Kidney (tissue), 14 donors: ENCODE results near the gene TRIM16. TPM values are rescaled to one million over a fixed set of nuclear protein-coding genes. Genes with fewer than 3 reads are reported as not detected.
"Not testable (repeated sequence)": the region's sequence is repeated elsewhere in the genome, so short reads cannot be mapped to it uniquely, and the experiment has no call there.

ENCODE experiments used
- DNase-seq, 5 donors: peaks; one replicate each; pipeline ENCODE4 v3.0.0-alpha.2; 2013 to 2020
- FAIRE-seq: peaks from 2 replicates; lab custom pipeline; 2012; peaks lifted over from hg19 to GRCh38; lab: Jason Lieb, UNC
- H3K27ac ChIP-seq, 2 donors: one replicate each; pipeline ENCODE4 v1.7.0; 2013; ENCODE audit warnings: low read depth in 2 of 2, low read length in 2 of 2, inconsistent platforms in 1 of 2
- H3K27me3 ChIP-seq: one replicate; pipeline ENCODE4 v1.7.1; 2013; ENCODE audit warnings: low read length, inconsistent platforms; ENCODE audit not compliant: control insufficient read depth, insufficient read depth
- H3K36me3 ChIP-seq, 3 donors: one replicate each; pipeline versions ENCODE4 v1.7.0 to v1.7.1; 2013; ENCODE audit warnings: low read length in 3 of 3, control low read depth in 1 of 3, inconsistent platforms in 1 of 3; ENCODE audit not compliant: insufficient read depth in 3 of 3, control insufficient read depth in 2 of 3
- H3K4me1 ChIP-seq, 3 donors: one replicate each; pipeline versions ENCODE4 v1.7.0 to v1.7.1; 2013; ENCODE audit warnings: low read length in 3 of 3, inconsistent platforms in 1 of 3, low read depth in 1 of 3; ENCODE audit not compliant: control insufficient read depth in 2 of 3, insufficient read depth in 2 of 3
- H3K4me3 ChIP-seq, 3 donors: one replicate each; pipeline versions ENCODE4 v1.7.0 to v1.8.1; 2013; ENCODE audit warnings: low read length in 3 of 3, control low read depth in 1 of 3, inconsistent platforms in 1 of 3
- H3K9ac ChIP-seq, 3 donors: one replicate each; pipeline versions ENCODE4 v1.7.0 to v1.7.1; 2013; ENCODE audit warnings: low read length in 3 of 3, control low read depth in 1 of 3, inconsistent platforms in 1 of 3
- H3K9me3 ChIP-seq, 3 donors: one replicate each; pipeline versions ENCODE4 v1.7.0 to v1.7.1; 2013; ENCODE audit warnings: low read length in 3 of 3, control low read depth in 1 of 3, inconsistent platforms in 1 of 3; ENCODE audit not compliant: control insufficient read depth in 2 of 3, insufficient read depth in 1 of 3
- intact Hi-C: fragments of 100-400 bp; cut with DNase I; formaldehyde crosslinking; loops from one replicate; pipeline ENCODE4 v1.11.1; 2022
- polyA plus RNA-seq: library from polyadenylated mRNA; stranded (reverse); fragments of 350-450 nt; fragmentation: Illumina TruSeq; extraction: RNeasy Lipid Tissue Mini Kit (QIAGEN cat#74804); gene quantifications from one replicate; pipeline ENCODE4 v1.2.3, GENCODE V29; 2014; ENCODE audit warnings: low read depth, low replicate concordance; ENCODE audit not compliant: insufficient read depth
- total RNA-seq: library from RNA; stranded (reverse); fragmentation: NEBNext Ultra II Directional; extraction: Animal tissue kit (Norgen Biotek cat#: 25700); gene quantifications from one replicate; pipeline ENCODE4 v1.2.1, GENCODE V29; 2021
- TF ChIP-seq, protein P1 (sequence below): IDR thresholded peaks from 3 replicates; pipeline ENCODE4 v1.5.1; 2012; ENCODE audit warnings: mild to moderate bottlenecking, moderate library complexity, borderline replicate concordance; ENCODE audit not compliant: insufficient read depth; ENCODE audit errors: extremely low read depth
- donor health status: control.
- donor health status: control.
- donor health status: control.
- donor health status: control.
- donor health status: control.
- donor health status: DM: yes; HTN: yes; CAD: no.
- donor health status: Normal renal cell carcinoma (clear cell type).

The TRIM16 gene
- total and polyA plus RNA-seq, 2 donors from 2014 or later, result 14.8 to 16.2 TPM

DNA sequence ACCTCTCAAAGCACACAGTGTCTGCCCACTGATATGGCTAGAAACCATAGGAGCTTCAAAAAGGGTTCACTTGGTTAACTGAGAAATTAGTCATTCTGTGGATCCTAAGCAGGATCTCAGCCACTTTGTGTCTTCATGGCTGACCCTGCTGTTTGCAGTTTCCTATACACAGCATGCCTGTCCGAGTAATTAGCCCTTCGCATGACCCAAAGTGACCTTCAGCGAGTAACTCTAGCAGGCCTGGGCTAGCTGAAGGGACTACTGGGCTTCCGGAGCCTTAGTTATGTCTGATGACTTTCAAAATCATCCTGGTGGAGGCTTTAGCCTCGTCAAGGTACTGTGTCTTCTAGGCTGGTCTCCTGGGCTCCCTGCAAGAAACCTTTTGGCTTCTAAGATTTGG is 35.7 kb downstream of the TRIM16 start:
- H3K9ac ChIP-seq, result peak overlapping the region in 1 of 3 donors; percentile 36
- no peak for FAIRE-seq

DNA sequence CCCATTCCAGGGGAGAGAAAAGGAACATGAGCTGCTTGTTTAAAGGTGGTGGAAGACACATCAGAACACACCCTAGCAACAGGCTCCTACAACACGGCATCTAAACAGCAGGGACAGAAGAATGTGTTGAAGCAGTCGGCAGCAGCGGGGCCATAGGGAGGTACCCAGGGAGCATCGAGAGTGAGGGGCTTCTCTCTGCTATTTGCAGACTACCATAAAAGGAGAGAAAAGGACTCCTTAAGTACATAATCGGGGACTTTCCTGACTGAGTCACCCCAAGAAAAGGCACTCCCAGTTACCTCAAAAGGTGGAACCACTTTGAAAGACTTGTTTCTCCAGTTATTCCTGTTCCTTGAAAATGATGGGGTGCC is 38.2 kb downstream of the TRIM16 start:
- H3K27me3 ChIP-seq, FAIRE-seq, intact Hi-C loops, H3K9ac ChIP-seq, H3K9me3 ChIP-seq, H3K4me3 ChIP-seq, H3K4me1 ChIP-seq, H3K36me3 ChIP-seq, H3K27ac ChIP-seq: not testable (repeated sequence)
- peak in 3 of 5 donors; percentile 76 to 87 (median 83) for DNase-seq

More for the DNA sequence above, 35.7 kb downstream of the TRIM16 start:
- H3K4me1 ChIP-seq, result peaks cover 0 to 10% (median 9%) of the 10 kb centered on the region in 3 donors
- H3K36me3 ChIP-seq, result no peaks in the 10 kb centered on the region
- H3K27ac ChIP-seq, result peak overlapping the region; percentile 8 to 23
- intact Hi-C loops, result no loop called here
- DNase-seq, result no peak
- TF ChIP-seq, protein P1, sequence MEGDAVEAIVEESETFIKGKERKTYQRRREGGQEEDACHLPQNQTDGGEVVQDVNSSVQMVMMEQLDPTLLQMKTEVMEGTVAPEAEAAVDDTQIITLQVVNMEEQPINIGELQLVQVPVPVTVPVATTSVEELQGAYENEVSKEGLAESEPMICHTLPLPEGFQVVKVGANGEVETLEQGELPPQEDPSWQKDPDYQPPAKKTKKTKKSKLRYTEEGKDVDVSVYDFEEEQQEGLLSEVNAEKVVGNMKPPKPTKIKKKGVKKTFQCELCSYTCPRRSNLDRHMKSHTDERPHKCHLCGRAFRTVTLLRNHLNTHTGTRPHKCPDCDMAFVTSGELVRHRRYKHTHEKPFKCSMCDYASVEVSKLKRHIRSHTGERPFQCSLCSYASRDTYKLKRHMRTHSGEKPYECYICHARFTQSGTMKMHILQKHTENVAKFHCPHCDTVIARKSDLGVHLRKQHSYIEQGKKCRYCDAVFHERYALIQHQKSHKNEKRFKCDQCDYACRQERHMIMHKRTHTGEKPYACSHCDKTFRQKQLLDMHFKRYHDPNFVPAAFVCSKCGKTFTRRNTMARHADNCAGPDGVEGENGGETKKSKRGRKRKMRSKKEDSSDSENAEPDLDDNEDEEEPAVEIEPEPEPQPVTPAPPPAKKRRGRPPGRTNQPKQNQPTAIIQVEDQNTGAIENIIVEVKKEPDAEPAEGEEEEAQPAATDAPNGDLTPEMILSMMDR, result no peak
- H3K4me3 ChIP-seq, result no peak overlapping the region
- H3K9me3 ChIP-seq, result no peaks in the 10 kb centered on the region
- H3K27me3 ChIP-seq, result no peaks in the 10 kb centered on the region

DNA sequence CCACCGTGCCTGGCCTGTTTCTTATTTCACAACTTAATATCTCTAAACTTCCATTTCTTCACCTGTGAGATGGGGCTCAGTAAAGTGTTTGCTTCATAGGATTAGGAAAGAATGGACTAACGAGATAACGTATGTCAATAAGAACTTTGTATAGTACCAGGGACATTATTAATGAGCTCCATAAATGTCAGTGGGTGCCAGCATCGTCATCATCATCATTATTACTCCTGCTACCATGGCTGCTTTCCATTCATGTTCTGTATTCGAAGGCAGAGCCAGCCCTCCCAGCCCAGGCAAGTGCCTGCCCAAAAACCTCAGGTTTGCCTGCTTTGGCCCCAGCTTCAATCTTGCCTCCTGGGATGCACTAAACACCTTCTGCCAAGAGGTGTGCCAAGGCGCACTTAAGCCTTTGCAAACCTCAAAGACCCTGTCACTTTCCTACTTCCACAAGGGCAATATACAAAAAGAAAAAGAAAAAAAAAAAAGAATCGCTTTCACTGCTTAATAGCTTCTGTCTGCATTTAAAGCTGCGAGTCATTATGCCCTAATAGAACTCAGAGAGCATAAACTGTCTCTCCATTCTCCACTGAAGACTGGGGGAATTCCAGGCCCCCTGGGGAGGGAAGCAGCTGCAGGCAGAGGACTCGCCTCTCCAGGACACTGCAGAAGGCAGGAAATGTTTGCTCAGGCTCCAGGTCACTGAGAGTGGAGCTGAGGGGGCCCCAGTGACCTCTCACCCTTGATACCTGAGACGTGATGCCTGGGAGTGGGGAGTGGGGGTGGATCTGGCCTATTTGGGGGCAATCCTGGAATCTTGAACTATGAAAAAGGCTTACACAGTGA is 38.8 kb downstream of the TRIM16 start:
- H3K4me3 ChIP-seq, H3K36me3 ChIP-seq, H3K27me3 ChIP-seq, intact Hi-C loops, H3K4me1 ChIP-seq, H3K27ac ChIP-seq, FAIRE-seq, H3K9ac ChIP-seq, H3K9me3 ChIP-seq: not testable (repeated sequence)
- DNase-seq, result peak in 3 of 5 donors; percentile 72 to 81 (median 80)

GRCh38 chr17:15642505-15643251 is 41.4 kb downstream of the TRIM16 start:
- DNase-seq, H3K9me3 ChIP-seq, H3K27ac ChIP-seq, intact Hi-C loops, H3K27me3 ChIP-seq, FAIRE-seq, H3K36me3 ChIP-seq, H3K4me3 ChIP-seq, H3K9ac ChIP-seq, H3K4me1 ChIP-seq: not testable (repeated sequence)

DNA sequence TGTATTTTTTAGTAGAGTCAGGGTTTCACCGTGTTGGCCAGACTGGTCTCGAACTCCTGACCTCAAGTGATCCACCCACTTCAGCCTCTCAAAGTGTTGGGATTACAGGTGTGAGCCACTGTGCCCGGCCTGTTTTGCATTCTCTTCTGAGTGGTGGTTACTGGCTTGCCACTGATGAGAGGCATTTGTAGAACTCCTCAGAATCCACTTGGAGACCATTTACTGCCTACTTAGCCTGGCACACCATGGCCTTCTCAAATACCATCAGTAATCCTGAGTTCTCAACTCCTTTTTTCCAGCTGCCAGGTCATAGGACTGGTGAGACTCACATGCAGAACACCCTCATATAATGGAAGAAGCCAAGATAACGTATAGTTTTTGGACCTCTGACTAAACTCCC is 42.1 kb downstream of the TRIM16 start:
- H3K4me1 ChIP-seq, H3K36me3 ChIP-seq, H3K27ac ChIP-seq, H3K9me3 ChIP-seq, intact Hi-C loops, FAIRE-seq, H3K9ac ChIP-seq, H3K4me3 ChIP-seq, DNase-seq, H3K27me3 ChIP-seq: not testable (repeated sequence)

DNA sequence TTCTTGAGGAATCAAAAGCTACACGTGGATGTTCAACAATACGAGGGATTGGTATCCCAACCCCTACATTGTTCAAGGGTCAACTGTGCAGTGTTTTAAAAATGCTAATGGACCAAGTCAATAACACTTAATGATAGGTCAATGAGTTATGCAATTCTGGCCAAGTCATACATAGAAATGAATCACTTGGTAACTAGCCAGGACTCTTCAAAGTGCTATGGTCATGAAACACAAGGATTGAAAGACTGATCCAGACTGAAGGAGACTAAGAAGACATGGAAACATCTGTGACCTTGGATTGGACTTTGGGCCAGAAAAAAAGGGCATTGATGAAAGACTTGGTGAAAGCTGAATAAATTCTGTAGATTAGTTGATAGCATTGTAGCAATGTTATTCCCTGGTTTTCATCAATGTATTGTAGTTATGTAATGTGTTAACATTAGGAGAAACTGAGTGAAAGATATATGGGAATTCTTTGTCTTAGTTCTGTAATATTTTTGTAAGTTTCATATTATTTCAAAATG is 53.1 kb downstream of the TRIM16 start:
- H3K27ac ChIP-seq, H3K9me3 ChIP-seq, H3K9ac ChIP-seq, DNase-seq, FAIRE-seq, H3K4me1 ChIP-seq, H3K27me3 ChIP-seq, H3K36me3 ChIP-seq, intact Hi-C loops, H3K4me3 ChIP-seq: not testable (repeated sequence)

DNA sequence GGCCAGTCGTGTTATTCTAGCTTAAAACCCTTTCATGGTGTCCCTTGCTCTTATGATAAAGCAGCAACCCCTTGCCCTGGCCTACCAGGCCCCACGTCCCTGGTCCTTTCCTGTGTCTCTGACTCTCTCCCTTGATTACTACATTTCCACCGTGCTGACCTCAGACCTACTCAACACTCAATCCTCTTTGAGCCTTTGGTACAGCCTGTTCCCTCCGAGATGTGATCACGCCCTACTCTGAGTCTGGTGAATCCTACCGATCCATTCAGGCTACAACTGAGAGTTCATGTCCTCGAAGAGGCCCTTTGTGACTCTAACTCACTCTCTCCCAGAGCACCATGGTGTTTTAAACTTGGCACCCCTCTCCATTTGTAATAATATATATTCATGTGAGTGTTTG is 54.1 kb downstream of the TRIM16 start:
- H3K36me3 ChIP-seq, result not testable (repeated sequence)

More for the DNA sequence above, 54.1 kb downstream of the TRIM16 start:
- H3K27me3 ChIP-seq, H3K9ac ChIP-seq, DNase-seq, H3K27ac ChIP-seq, H3K4me1 ChIP-seq, H3K9me3 ChIP-seq, FAIRE-seq, H3K4me3 ChIP-seq, intact Hi-C loops: not testable (repeated sequence)
